PC-9 (cell line): ENCODE measurements around the gene BTBD10. TPM values are rescaled to one million over a fixed set of nuclear protein-coding genes. Genes with fewer than 3 reads are reported as not detected.
A peak's percentile ranks its signal among the peaks of the same experiment; 100 is the strongest.

Experiments
- Bru-seq: library from RNA; stranded (reverse); fragments of 400-500 nt; gene quantifications from one replicate; lab custom pipeline; 2021; lab: Mats Ljungman, UMichigan
- BruChase-seq, 2 experiments: library from RNA; stranded (reverse); fragments of 400-500 nt; gene quantifications; one replicate each; lab custom pipeline; 2021; lab: Mats Ljungman, UMichigan
- BruUV-seq: library from RNA; stranded (reverse); fragments of 400-500 nt; replicated peaks from 2 replicates; lab custom pipeline; 2021; lab: Mats Ljungman, UMichigan
- CTCF ChIA-PET: fragments of 300-600 bp; sonication (Branson Sonifier 250); formaldehyde crosslinking; loops from one replicate; lab custom pipeline; 2022; ENCODE audit warnings: antibody characterized with exemption; lab: Charles Lee
- POLR2A ChIA-PET: fragments of 300-600 bp; sonication (Branson Sonifier 250); formaldehyde crosslinking; loops from one replicate; lab custom pipeline; 2022; ENCODE audit warnings: antibody characterized with exemption; ENCODE audit not compliant: unreplicated experiment; lab: Charles Lee
- DNase-seq, 2 experiments: peaks; one replicate each; pipeline versions ENCODE4 v3.0.0 to v3.0.0-alpha.2; 2015 to 2022; ENCODE audit warnings: mixed read lengths in 1 of 2
- H2AFZ ChIP-seq: fragments of 200-600 bp; sonication (generic); 2 replicates; pipeline ENCODE4 v1.8.1; 2017; ENCODE audit warnings: antibody characterized with exemption
- H3F3A ChIP-seq: fragments of 200-600 bp; sonication (generic); 2 replicates; pipeline ENCODE4 v1.8.1; 2017; ENCODE audit warnings: antibody characterized with exemption, mild to moderate bottlenecking, low read depth; ENCODE audit not compliant: insufficient read depth
- H3K27ac ChIP-seq: fragments of 200-600 bp; sonication (generic); 2 replicates; pipeline ENCODE4 v1.6.1; 2016; ENCODE audit warnings: mixed run types
- H3K27me3 ChIP-seq: fragments of 200-600 bp; sonication (generic); 2 replicates; pipeline ENCODE4 v1.6.1; 2016; ENCODE audit warnings: low read depth, mixed run types; ENCODE audit not compliant: insufficient read depth
- H3K36me3 ChIP-seq: fragments of 200-600 bp; sonication (generic); 2 replicates; pipeline ENCODE4 v1.6.1; 2016; ENCODE audit warnings: low read depth, mixed run types
- H3K4me1 ChIP-seq: fragments of 200-600 bp; sonication (generic); replicated peaks from 2 replicates; pipeline ENCODE4 v1.6.1; 2016; ENCODE audit warnings: mixed run types; ENCODE audit not compliant: insufficient read depth
- H3K4me2 ChIP-seq: fragments of 200-600 bp; sonication (generic); 2 replicates; pipeline ENCODE4 v1.6.1; 2017; ENCODE audit warnings: mixed run types
- H3K4me3 ChIP-seq: fragments of 200-600 bp; sonication (generic); 2 replicates; pipeline ENCODE4 v1.6.1; 2016; ENCODE audit warnings: mixed run types
- H3K79me2 ChIP-seq: fragments of 200-600 bp; sonication (generic); 2 replicates; pipeline ENCODE4 v1.6.1; 2017; ENCODE audit warnings: low read depth, mixed run types
- H3K9me2 ChIP-seq: fragments of 200-600 bp; sonication (generic); 2 replicates; pipeline ENCODE4 v1.8.1; 2017; ENCODE audit warnings: mild to moderate bottlenecking; ENCODE audit not compliant: insufficient read depth
- H3K9me3 ChIP-seq: fragments of 200-600 bp; sonication (generic); 2 replicates; pipeline ENCODE4 v1.8.1; 2016; ENCODE audit warnings: low read depth; ENCODE audit not compliant: insufficient read depth
- H4K20me1 ChIP-seq: fragments of 200-600 bp; sonication (generic); 2 replicates; pipeline ENCODE4 v1.8.1; 2017; ENCODE audit not compliant: insufficient read depth
- EZH2 ChIP-seq: fragments of 200-600 bp; sonication (generic); IDR thresholded peaks from 2 replicates; pipeline ENCODE4 v1.8.0; 2017; ENCODE audit warnings: antibody characterized with exemption, low read depth
- intact Hi-C: fragments of 100-400 bp; cut with micrococcal nuclease; formaldehyde crosslinking; loops from one replicate; pipeline ENCODE4 v1.10.0; 2022; ENCODE audit not compliant: unreplicated experiment
- long read RNA-seq: library from polyadenylated mRNA; stranded (forward); transcript quantifications from one replicate; pipeline ENCODE4 v2.0.0, GENCODE V29; 2022
- total RNA-seq: library from RNA; stranded (reverse); gene quantifications from 2 replicates; pipeline ENCODE4 v1.2.3, GENCODE V29; 2021
- TF ChIP-seq, protein P1 (sequence below): fragments of 200-600 bp; sonication (generic); conservative IDR thresholded peaks from 2 replicates; pipeline ENCODE4 v1.6.1; 2017; ENCODE audit warnings: mixed run types, antibody characterized with exemption, mild to moderate bottlenecking, moderate library complexity

Gene BTBD10
- total RNA-seq (16.5 and 22.0 TPM in 2 replicates), Bru-seq, nascent RNA (percentile 80 among the genes with signal in this experiment), BruChase-seq, experiment 1, labeled RNA remaining after a 2-hour chase (percentile 70 among the genes with signal in this experiment), BruChase-seq, experiment 2, labeled RNA remaining after a 6-hour chase (percentile 65 among the genes with signal in this experiment)
- long read RNA-seq, transcript BTBD10-208 (8 exons, 1,662 nt) = major isoform, 21 of 41 reads
- long read RNA-seq, transcript BTBD10-201 (9 exons, 2,504 nt) = minor isoform, 10 of 41 reads
- long read RNA-seq, partial matches to known transcripts = 2 of 41 reads
- long read RNA-seq, other reads (novel, unspliced or antisense) = 8 of 41 reads

GRCh38 chr11:13462901-13463778 lies at the start of gene BTBD10:
TSS of gene BTBD10 (minus strand) at chr11:13463222. CDS start at chr11:13445124, 18,098 bp downstream.
- TF ChIP-seq, protein P1, sequence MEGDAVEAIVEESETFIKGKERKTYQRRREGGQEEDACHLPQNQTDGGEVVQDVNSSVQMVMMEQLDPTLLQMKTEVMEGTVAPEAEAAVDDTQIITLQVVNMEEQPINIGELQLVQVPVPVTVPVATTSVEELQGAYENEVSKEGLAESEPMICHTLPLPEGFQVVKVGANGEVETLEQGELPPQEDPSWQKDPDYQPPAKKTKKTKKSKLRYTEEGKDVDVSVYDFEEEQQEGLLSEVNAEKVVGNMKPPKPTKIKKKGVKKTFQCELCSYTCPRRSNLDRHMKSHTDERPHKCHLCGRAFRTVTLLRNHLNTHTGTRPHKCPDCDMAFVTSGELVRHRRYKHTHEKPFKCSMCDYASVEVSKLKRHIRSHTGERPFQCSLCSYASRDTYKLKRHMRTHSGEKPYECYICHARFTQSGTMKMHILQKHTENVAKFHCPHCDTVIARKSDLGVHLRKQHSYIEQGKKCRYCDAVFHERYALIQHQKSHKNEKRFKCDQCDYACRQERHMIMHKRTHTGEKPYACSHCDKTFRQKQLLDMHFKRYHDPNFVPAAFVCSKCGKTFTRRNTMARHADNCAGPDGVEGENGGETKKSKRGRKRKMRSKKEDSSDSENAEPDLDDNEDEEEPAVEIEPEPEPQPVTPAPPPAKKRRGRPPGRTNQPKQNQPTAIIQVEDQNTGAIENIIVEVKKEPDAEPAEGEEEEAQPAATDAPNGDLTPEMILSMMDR = no peak
- TF ChIP-seq EZH2 = no peak
- POLR2A ChIA-PET = interaction anchor here (0.6 to 0.9 kb wide), 10 partner anchors 17 to 1312 kb away, joined by 3 to 5 read pairs (median 3); partner anchors contain the start of gene FAR1
- peak within 1 kb of the TSS; percentile 94 for H3K4me3 ChIP-seq

GRCh38 chr11:13503393-13503792 lies 40.4 kb upstream of the BTBD10 start:
- ChIA-PET CTCF (no interaction called here), POLR2A (no interaction called here)
- no peak for DNase-seq
- Histone ChIP-seq H3K27me3 (no peaks in the 10 kb centered on the region), H3K79me2 (no peaks in the 10 kb centered on the region), H3K9me2 (no peaks in the 10 kb centered on the region), H3F3A (no peaks in the 10 kb centered on the region), H3K36me3 (no peaks in the 10 kb centered on the region), H3K27ac (no peak overlapping the region), H4K20me1 (no peaks in the 10 kb centered on the region), H2AFZ (no peak overlapping the region), H3K4me3 (no peak overlapping the region), H3K4me2 (no peak overlapping the region), H3K4me1 (no peaks in the 10 kb centered on the region), H3K9me3 (no peaks in the 10 kb centered on the region)
- TF ChIP-seq, protein P1 = no peak
- TF ChIP-seq EZH2 = no peak
- intact Hi-C loops = no loop called here
- BruUV-seq = no TSS peak

More at GRCh38 chr11:13462901-13463778, at the start of gene BTBD10:
- Histone ChIP-seq H3K4me2 (peak within 1 kb of the TSS; percentile 98), H2AFZ (peak within 1 kb of the TSS; percentile 98), H3K9me3 (no peaks in the 10 kb centered on the region), H3K4me1 (peaks cover 20% of the 10 kb centered on the region), H3K27ac (peak within 1 kb of the TSS; percentile 68), H3F3A (peaks cover 15% of the 10 kb centered on the region), H3K27me3 (no peaks in the 10 kb centered on the region), H3K79me2 (peaks cover 39% of the 10 kb centered on the region), H4K20me1 (no peaks in the 10 kb centered on the region), H3K9me2 (no peaks in the 10 kb centered on the region), H3K36me3 (no peaks in the 10 kb centered on the region)
- TSS peak; percentile 98 for BruUV-seq
- DNase-seq = peak; percentile 84
- CTCF ChIA-PET = interaction anchor here (0.6 to 0.7 kb wide), 2 partner anchors 490 to 764 kb away, joined by 3 to 5 read pairs; no protein-coding TSS in a partner anchor
- intact Hi-C loops = loop anchor here (2.0 to 10.0 kb wide), 2 partner anchors 128 to 206 kb away; partner anchors contain the start of gene FAR1

DNA sequence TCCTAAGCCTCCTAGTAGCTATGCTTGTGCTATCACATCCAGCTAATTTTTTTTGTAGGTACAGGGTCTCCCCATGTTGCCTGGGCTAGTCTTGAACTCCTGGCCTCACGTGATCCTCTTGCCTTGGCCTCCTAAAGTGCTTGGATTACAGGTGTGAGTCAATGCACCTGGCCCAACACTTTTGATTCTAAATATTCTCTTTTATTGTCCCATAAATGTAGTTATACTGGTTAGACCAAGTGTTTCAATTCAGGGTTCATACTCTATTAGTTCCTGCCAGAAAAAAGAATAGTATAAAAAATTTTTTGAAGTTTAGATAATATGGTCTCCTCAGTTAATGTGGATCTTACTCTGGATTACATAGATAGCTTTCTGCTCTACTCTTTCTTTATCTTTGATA lies 39.5 kb upstream of the BTBD10 start:
- Histone ChIP-seq H3K79me2 (no peaks in the 10 kb centered on the region), H2AFZ (no peak overlapping the region), H3K36me3 (no peaks in the 10 kb centered on the region), H3F3A (no peaks in the 10 kb centered on the region), H3K4me3 (no peak overlapping the region), H3K27ac (no peak overlapping the region), H4K20me1 (no peaks in the 10 kb centered on the region), H3K27me3 (no peaks in the 10 kb centered on the region), H3K9me3 (no peaks in the 10 kb centered on the region), H3K4me1 (no peaks in the 10 kb centered on the region), H3K4me2 (no peak overlapping the region), H3K9me2 (no peaks in the 10 kb centered on the region)
- POLR2A ChIA-PET = no interaction called here
- CTCF ChIA-PET = no interaction called here
- TF ChIP-seq EZH2 = no peak
- TF ChIP-seq, protein P1 = no peak
- intact Hi-C loops = no loop called here
- no TSS peak for BruUV-seq
- DNase-seq = no peak
